Measurements from ENCODE around the gene OR10G8.

Gene OR10G8

DNA sequence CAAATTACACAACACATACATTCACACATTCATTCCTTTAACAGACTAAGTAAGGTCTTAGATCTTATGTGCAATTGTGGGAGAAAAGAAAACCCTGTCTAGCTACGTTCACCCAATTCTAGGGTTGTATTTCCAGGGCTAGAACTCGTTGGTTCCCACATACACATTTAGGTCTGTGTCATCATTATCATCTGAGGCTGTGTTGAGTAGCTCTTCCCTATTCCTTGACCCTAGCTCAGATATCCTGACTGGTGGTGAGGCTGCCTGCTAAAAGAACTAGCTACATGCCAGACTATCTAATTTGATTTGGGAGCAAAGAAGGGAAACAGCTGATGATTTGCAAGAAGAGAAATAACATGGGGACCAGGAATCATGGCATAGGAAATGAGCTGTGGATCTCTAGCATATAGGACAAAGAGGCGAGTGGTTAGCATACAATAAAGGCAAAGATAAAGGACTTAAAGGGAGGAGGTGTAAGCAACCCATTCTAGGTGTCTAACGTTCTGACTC lies 42.1 kb downstream of the OR10G8 start:
- no peak for DNase-seq
- Histone ChIP-seq H3K4me3 (ENCODE audit: low read depth, low read length) (no peak overlapping the region), H3K27ac (no peak overlapping the region), H3K27me3 (replicated peaks) (no peaks in the 10 kb centered on the region), H3K36me3 (replicated peaks) (no peaks in the 10 kb centered on the region)
- TF ChIP-seq, protein P1, sequence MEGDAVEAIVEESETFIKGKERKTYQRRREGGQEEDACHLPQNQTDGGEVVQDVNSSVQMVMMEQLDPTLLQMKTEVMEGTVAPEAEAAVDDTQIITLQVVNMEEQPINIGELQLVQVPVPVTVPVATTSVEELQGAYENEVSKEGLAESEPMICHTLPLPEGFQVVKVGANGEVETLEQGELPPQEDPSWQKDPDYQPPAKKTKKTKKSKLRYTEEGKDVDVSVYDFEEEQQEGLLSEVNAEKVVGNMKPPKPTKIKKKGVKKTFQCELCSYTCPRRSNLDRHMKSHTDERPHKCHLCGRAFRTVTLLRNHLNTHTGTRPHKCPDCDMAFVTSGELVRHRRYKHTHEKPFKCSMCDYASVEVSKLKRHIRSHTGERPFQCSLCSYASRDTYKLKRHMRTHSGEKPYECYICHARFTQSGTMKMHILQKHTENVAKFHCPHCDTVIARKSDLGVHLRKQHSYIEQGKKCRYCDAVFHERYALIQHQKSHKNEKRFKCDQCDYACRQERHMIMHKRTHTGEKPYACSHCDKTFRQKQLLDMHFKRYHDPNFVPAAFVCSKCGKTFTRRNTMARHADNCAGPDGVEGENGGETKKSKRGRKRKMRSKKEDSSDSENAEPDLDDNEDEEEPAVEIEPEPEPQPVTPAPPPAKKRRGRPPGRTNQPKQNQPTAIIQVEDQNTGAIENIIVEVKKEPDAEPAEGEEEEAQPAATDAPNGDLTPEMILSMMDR (IDR thresholded peaks at IDR 0.05; ENCODE audit: low read depth, low read length, missing control alignments), result no peak
- in situ Hi-C loops (cut with HindIII; ENCODE audit: low pct_ligation_motif_present, low sequenced_read_pairs), result no loop called here

DNA sequence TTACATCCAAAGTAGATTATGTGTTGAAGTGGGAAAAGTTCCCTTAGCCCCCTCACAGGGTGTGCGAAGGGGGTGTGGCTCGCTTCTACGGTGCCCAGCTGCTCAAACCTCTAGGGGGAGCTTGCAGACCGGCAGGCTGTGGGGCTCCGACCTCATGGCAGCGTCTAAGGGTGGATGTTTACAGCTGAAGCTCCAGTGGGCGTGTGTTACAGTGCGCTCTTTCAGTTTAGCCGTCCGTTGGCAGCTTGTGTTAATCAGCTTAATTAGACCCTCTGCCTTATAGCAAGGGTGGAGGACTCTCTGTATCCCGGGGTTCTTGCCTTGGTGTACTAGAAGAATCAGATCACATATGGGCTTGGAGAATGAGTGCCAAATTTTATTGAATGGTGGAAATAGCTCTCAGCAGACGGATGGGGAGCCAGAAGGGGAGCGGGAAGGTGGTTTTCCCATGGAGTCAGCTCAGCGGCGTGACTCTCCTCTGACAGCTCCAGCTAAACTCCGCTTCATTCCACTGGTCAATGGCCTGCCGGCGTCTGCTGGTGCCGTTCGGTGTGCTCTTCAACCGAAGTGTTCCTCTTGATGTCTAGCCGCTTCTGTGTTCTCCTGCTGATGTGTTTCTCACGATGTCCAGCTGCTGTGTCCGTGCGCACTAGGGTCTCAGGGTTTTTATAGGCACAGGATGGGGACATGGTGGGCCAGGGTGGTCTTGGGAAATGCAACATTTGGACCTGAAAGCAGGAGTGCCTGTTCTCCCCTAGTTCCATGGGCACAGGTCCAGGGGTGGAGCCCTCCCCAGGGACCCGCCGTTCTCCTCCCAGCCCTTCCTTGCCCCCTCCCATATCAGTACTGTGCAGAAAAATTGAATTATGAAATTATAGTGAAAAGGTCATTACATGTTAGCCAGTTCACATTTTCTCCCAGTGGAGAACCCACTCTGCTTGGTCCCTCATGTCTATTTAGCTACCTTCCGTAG lies 43.1 kb downstream of the OR10G8 start:
- Histone ChIP-seq H3K4me3 (ENCODE audit: low read depth, low read length) (peak overlapping the region; percentile 28), H3K36me3 (replicated peaks) (no peaks in the 10 kb centered on the region), H3K27me3 (replicated peaks) (no peaks in the 10 kb centered on the region), H3K27ac (no peak overlapping the region)
- TF ChIP-seq, protein P1 (IDR thresholded peaks at IDR 0.05; ENCODE audit: low read depth, low read length, missing control alignments), result peak; percentile 92
- peak; percentile 34 for DNase-seq
- in situ Hi-C loops (cut with HindIII; ENCODE audit: low pct_ligation_motif_present, low sequenced_read_pairs), result no loop called here

DNA sequence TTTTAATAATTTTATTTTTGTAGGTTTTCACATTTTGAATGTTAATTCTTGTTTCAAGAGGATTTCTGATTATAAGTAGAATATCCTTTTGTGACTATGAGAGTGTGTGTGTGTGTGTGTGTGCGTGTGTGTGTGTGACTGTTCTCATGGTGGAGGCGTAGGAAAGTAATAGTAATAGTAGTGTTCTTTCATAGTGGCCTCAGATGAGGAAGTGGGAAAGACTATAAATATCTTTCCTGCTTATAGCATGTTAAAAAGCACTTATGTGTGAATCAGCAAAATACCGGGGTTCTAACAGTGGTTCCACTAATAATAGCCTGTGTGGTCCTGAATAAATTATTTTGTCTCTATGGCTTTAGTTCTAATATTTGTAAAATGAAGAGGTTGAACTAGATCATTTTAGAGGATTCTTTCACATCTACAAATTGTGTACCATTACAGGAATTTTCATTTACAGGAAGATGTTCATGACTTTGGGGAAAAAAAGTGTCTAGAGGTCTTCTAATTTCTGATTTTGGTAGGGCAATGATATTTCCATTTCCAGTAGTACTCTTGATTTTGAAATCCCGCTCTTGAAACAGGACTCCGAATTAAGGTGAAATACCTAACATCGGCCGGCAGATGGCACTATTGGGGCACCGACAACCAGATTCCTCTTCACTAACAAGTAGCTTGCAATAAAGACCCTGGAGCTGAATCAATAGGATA lies 44.5 kb downstream of the OR10G8 start:
- TF ChIP-seq, protein P1 (IDR thresholded peaks at IDR 0.05; ENCODE audit: low read depth, low read length, missing control alignments), result peak; percentile 78
- H3K27ac ChIP-seq, result no peak overlapping the region
- H3K27me3 ChIP-seq (replicated peaks), result no peaks in the 10 kb centered on the region
- no peak overlapping the region for H3K4me3 ChIP-seq (ENCODE audit: low read depth, low read length)
- DNase-seq, result peak; percentile 57
- H3K36me3 ChIP-seq (replicated peaks), result no peaks in the 10 kb centered on the region
- in situ Hi-C loops (cut with HindIII; ENCODE audit: low pct_ligation_motif_present, low sequenced_read_pairs), result no loop called here

DNA sequence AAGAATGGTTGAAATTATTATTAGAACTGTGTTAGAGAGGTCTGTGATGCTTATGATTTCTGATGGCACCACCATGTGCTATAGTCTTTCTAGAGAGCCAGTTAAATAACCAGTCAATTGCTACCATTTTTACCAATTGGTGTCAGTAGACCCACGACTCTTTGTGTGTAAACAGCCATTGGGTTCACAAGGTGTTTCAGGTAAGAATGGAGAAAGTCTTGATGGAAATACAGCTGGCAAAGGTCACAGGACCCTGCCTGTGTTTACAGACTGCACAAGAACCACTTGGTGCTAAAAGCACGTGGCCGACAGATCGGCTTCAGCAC lies 45.0 kb downstream of the OR10G8 start:
- H3K27me3 ChIP-seq (replicated peaks), result no peaks in the 10 kb centered on the region
- no peaks in the 10 kb centered on the region for H3K36me3 ChIP-seq (replicated peaks)
- DNase-seq, result no peak
- H3K27ac ChIP-seq, result no peak overlapping the region
- H3K4me3 ChIP-seq (ENCODE audit: low read depth, low read length), result no peak overlapping the region
- TF ChIP-seq, protein P1 (IDR thresholded peaks at IDR 0.05; ENCODE audit: low read depth, low read length, missing control alignments), result no peak
- in situ Hi-C loops (cut with HindIII; ENCODE audit: low pct_ligation_motif_present, low sequenced_read_pairs), result no loop called here

DNA sequence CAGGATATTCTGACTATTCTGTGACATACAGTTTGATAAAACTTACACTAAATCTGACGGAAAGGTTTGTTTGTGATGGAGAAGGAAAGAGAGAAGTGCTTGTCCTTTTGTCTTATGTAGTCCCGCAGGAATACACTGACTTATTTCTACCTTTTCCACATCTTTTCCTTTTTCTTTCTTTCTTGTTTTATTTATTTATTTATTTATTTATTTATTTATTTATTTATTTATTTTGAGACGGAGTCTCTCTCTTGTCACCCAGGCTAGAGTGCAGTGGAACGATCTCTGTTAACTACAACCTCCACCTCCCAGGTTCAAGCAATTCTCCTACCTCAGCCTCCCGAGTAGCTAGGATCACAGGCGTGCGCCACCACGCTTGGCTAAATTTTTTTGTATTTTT lies 45.5 kb downstream of the OR10G8 start:
- no peak for DNase-seq
- H3K27ac ChIP-seq, result no peak overlapping the region
- no peak overlapping the region for H3K4me3 ChIP-seq (ENCODE audit: low read depth, low read length)
- no peaks in the 10 kb centered on the region for H3K36me3 ChIP-seq (replicated peaks)
- in situ Hi-C loops (cut with HindIII; ENCODE audit: low pct_ligation_motif_present, low sequenced_read_pairs), result no loop called here
- no peaks in the 10 kb centered on the region for H3K27me3 ChIP-seq (replicated peaks)
- TF ChIP-seq, protein P1 (IDR thresholded peaks at IDR 0.05; ENCODE audit: low read depth, low read length, missing control alignments), result no peak
